HG02623 (cell line): ENCODE measurements around the gene SLC12A3.
"Not testable (repeated sequence)": the region's sequence is repeated elsewhere in the genome, so short reads cannot be mapped to it uniquely, and the experiment has no call there.

Experiments used
- ATAC-seq: cut with Tn5 transposase; IDR thresholded peaks from one replicate; pipeline ENCODE4 v1.9.1; 2021; ENCODE audit warnings: moderate library complexity; ENCODE audit not compliant: unreplicated experiment

The SLC12A3 gene

GRCh38 chr16:56868175-56868574, 3.2 kb downstream of the SLC12A3 start:
- ATAC-seq = no peak

- ATAC-seq = not testable (repeated sequence)
Observed at GRCh38 chr16:56868766-56869165, 3.8 kb downstream of the SLC12A3 start.

DNA sequence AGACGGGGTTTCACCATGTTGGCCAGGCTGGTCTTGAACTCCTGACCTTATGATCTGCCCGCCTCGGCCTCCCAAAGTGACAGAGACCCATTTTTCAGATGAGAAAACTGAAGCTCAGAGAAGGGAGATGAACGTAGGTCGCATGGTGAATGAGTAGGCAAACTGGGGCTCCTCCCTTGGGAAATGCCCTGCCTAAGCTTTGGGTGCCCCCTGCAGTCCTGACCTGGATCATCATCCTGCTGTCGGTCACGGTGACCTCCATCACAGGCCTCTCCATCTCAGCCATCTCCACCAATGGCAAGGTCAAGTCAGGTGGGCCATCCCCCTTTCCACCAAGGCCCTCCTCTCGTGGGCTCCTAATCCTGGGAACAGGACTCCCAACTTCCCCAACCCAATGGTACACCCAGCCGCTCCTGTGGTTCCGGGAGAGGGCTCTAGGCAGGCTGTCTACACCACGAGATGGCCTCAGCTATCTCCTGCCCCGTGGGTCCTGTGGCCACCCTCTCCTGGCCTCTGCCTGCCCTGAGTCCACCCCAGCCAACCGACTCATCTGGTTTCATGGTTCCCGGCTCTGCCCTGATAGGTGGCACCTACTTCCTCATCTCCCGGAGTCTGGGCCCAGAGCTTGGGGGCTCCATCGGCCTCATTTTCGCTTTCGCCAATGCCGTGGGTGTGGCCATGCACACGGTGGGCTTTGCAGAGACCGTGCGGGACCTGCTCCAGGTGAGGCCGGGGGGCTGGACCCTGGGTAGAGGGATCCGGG, 4.7 kb downstream of the SLC12A3 start:
- no peak for ATAC-seq

DNA sequence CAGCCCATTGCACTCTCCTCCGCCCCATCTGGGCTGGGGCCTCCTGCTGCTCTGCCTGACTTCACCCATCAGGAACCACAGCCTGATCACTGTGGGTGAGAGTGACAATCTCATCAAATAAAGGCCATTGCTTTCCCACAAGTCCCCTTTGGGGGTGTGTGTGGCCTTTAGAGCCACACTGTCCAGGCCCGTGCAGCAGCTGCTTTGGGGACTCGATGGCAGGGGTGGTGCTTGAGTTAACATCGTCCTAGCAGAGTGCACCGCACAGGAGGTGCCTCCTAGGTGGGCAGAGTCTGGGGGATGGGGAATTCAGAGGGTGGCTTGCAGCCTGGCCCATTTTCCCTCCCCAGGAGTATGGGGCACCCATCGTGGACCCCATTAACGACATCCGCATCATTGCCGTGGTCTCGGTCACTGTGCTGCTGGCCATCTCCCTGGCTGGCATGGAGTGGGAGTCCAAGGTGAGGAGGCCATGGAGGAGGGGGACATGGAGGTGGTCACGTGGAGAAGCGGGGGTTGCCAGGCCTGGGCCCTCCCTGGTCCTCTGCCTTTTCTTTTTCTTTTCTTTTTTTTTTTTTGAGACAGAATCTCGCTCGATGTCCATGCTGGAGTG, 5.4 kb downstream of the SLC12A3 start:
- no peak for ATAC-seq

DNA sequence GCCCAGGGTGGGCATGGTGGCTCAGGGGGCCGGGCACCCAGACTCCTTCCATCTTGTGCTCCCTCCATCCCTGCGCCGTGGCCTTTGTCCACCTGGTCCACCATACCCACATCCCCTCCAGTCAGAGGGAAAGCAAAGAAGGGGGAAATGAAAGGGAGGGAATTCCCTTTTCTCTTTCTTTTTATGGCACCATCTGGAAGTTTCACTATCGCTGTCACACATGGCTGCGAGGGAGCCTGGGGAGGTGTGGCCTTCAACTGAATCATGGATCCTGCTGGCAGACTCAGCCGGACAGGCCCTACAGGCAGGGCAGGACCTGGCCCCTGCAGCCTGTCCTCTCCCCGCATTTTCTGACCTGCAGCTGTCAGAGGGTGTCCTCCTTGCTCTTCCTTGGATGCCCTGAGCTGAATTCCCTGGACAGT, 6.2 kb downstream of the SLC12A3 start:
- no peak for ATAC-seq

DNA sequence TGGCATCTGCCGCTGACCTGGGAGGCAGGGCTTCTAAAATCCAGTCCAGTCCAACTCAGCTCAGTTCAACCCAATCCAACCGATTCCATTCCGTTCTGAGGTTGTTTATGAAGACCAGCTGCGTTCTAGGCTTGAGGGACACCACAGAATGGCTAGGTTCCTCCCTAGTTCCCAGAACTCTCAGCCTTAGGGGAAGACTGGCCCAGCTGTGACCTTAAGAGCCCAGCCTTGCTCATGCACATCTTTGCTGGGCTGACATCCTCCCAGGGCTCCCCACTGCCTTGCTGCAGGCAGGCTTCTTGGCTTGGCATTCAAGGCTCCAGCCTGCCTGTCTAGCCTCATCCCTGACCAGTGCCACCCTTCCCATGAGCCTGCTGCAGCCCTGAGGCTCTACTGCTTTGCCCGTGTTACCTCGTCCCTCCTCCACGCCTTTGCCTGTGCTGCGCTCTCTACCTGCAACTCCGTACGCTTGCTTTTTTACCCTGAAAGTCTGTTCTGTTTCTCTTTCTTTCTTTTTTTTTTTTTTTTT, 7.9 kb downstream of the SLC12A3 start:
- no peak for ATAC-seq

DNA sequence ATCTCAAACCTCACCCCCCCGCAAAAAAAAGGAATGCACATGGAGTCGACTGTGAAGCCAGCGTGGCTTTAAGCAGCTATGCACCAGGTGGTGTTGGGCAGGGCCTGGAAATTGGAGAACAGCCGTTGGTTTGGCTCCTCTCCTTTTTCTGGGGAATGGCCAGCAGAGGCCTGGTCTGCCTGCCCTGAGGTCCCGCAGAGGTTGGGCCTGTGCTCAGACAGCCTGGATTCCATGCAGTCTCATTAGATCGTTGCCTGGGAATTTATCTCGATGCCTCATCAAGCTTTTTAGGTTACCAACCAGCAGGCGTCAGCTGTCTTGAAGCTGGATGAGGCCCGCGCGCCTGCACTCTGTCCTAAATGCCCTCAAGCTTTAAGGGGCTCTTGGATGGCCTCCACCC, 9.8 kb downstream of the SLC12A3 start:
- no peak for ATAC-seq

- no peak for ATAC-seq
Observed at GRCh38 chr16:56876048-56876447, 11.0 kb downstream of the SLC12A3 start.

DNA sequence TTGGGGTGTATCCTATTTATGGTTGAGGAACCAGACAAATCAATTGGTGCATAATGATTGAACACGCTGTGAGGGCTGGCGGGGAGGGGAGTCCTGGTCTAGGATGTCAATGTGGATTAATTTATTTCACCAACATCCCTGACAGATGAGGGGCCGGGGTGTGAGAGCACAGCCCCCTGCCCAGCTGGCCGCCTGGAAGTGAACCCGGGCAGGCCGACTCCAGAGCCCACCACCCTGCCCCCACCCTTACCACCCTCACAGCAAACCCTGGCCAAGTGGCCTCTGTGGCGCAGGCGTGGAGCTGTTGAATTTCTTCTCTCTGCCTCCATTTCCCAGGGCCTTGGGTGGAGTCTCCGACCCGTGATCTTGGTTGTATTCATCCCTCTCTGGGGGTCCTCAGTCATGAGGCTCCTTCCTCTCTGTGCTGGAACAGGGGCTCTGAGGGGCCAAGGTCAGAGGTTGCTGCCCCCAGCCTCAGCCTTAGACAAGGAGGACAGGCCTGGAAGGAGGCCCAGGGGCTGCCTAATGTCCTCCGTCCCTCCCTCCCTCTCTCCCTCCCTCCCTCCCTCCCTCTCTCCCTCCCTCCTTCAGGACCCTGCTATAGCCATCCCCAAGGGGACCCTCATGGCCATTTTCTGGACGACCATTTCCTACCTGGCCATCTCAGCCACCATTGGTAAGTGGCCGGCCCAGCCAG, 12.6 kb downstream of the SLC12A3 start:
- ATAC-seq = no peak

DNA sequence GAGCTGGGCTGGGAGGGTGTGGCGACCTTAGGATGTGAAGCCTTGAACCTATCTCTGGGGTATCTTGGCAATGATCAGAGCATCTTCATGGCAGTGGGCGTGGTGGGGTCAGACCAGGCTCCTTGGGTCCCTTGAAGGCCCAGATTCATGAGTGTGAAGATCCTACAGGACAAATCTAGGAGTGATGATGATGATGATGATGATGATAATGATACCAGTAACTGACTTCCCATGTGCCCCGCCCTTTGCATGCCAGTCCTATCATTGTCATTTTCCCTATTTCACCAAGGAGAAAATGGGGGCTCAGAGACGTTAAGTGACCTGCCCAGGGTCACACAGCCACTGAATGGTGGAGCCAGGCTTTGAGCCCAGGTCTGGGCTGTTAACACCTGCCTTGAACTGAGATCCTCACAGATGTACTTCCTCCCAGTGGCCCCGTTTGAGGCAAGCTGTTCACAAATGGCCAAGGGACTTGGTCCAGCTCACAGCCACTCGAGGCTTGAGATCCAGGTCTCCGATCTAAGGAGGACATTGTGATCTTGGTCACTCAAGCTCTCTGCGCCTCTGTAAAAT, 13.4 kb downstream of the SLC12A3 start:
- no peak for ATAC-seq

DNA sequence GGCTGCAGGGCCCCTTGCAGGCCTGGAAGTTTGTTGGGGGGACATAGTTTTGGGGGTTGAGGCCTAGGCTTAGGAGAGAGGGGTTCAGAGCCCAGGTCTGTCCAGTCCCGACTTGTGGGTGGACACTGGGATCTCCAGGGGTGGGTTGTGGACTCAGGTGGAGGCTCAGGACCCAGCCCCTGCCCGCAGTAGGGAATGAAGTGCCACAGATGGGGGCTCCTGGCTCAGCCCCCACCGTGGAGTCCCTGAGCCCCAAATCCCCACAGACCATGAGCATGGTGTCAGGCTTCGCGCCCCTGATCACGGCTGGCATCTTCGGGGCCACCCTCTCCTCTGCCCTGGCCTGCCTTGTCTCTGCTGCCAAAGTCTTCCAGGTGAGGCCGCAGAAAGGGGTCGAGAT, 14.3 kb downstream of the SLC12A3 start:
- no peak for ATAC-seq

DNA sequence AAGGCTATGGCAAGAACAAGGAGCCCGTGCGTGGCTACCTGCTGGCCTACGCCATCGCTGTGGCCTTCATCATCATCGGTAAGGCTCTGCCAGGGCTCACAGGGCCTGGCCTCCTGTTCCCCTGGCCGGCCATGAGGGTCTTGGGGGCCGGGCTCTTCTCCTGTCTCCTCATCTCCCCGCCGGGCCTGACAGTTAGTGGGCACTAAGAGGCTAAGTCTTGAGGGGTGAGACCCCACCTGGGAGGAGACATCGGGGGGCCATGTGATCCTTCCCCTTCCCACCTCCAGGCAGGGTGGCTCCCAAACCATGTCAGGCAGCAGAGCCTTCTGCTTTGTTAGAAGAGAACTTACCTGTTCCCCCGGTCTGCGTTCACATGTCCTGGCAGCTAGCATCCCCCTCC, 15.2 kb downstream of the SLC12A3 start:
- ATAC-seq = no peak

- no peak for ATAC-seq
Observed at GRCh38 chr16:56880685-56881084, 15.7 kb downstream of the SLC12A3 start.

GRCh38 chr16:56882077-56882800, 17.2 kb downstream of the SLC12A3 start:
- no peak for ATAC-seq

DNA sequence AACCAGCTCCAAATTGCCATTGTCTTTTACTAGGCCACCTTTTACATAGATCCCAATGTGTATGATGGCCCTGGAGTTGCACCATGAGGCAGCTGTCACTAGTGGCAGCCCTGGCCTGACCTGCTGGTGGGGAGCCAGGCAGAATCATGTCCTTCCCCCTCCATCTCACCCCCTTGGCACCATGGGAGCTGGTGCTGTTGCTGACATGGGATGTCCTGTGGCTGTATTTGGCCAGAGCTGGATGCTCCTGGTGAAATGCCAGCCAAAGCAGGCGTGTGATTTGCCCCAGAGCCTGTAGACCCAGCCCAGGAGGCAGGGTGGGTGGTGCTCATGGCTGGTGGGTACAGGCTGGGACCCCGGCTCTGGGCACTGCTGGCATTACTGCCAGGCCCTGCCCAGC, 18.6 kb downstream of the SLC12A3 start:
- ATAC-seq = no peak

DNA sequence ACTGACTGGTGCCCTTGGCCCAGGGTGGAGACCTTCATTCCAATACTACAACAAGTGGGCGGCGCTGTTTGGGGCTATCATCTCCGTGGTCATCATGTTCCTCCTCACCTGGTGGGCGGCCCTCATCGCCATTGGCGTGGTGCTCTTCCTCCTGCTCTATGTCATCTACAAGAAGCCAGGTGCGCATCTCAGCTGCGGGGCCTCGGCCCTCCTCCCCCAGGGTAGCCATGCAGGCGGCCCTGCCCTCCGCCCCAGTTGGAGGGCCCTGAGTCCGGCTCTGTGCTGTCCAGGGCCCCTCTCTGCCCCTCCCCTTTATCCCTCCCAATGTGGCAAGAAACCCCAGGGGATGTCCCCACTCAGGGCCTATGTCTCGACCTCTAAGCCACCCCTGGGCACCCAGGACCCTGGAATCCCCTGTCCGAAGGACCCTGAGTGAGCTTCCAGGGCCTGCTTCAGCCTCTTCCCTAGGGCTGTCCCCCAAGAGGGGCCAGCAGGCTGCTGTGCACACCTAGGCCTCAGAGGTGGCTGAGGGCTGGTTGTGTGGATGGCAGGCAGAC, 19.1 kb downstream of the SLC12A3 start:
- ATAC-seq = no peak

DNA sequence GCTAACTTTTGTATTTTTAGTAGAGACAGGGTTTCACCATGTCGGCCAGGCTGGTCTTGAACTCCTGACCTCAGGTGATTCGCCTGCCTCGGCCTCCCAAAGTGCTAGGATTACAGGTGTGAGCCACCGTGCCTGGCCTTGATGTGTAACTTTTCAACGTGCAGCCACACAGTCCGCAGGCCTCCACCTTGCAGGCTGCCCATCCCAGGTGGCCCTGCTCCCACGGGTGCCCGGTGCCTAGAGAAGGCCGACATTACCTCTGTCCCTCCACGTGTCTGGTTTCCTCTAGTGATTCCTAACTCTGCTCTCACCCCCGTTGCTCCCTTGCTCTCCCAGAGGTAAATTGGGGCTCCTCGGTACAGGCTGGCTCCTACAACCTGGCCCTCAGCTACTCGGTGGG, 19.9 kb downstream of the SLC12A3 start:
- ATAC-seq = not testable (repeated sequence)

DNA sequence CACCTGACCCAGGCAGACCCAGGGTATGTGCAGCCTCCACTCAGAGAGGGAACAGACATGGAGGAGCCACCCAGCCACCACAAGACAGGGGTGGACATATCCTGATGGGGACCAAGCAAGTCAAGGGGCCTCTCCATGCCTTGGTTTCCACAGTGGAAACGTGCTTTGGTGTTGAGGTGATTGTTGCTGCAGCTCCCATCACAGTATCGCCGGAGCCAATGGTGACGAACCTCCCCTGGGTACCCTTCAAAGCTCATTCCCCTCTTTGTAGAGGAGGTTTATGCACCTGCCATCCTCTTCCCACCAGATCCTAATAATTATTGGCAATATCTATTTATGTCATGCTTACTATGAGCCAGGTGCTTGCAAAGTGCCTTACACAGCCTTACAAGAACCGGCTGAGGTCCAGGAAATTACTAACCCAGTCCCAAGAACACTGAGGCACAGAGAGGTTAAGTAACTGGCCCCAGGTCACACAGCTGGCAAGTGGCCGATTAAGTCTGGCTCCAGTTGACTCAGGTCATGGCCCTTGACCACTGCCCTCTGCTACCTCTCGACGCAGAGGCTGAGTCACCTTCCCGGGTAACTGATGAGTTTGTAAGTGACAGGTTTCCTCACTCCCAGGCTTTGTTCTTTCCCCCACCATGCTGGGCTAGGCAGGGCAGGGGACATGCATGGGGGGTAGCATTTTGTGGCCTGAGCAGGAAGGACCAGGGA, 20.6 kb downstream of the SLC12A3 start:
- no peak for ATAC-seq

DNA sequence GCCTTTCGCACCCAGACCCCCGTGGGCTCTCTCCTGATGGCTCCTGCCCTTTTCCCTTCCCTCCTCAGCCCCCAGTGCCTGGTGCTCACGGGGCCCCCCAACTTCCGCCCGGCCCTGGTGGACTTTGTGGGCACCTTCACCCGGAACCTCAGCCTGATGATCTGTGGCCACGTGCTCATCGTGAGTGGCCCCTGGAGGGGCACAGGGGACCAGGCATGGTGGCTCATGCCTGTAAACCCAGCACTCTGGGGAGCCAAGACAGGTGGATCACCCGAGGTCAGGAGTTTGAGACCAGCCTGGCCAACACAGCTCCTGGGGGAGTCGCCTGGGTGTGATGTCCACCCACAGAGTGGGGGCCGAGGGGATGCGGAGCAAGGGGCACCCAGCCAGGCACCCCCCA, 21.3 kb downstream of the SLC12A3 start:
- ATAC-seq = no peak

GRCh38 chr16:56886826-56887225, 21.8 kb downstream of the SLC12A3 start:
- no peak for ATAC-seq
